ENCODE data around the gene MPO. TPM values are rescaled to one million over a fixed set of nuclear protein-coding genes. Genes with fewer than 3 reads are reported as not detected.

Gene MPO
- total RNA-seq, 1 donor from 2014 or later, result not detected

DNA sequence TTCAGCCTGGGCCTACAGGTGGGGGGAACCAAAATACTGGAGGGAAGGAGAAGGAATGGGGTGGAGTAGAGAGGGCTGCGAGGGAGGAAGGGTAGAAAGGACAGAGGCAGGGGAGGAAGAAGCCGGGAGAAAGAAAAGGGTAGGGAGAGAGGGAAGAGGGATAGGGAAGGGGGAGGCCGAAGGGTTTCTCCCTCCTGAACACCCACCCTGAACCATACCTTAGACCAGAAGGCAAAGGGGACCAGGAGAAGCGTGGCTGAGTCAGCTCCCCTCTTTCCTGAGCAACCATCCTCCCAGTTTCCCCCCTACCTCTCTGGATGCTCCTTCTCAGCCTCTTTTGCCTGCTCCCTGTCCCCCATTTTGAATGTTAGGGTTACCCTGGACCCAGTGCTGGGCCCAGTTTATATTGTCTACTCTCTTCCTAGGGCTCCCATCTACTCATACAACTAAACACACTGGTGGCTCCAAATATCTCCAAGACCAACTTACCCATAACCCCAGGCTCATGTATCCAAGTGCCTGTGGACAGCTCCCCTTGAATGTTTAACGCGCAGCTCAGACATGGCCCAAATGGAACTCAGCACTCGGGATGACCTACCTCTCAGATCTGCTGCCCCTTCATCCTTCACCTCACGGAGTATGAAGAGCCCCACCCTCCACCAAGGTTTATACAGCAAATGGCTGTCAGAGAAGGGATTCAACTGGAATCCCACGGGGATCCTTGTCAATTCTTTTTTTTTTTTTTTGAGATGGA lies 40.0 kb upstream of the MPO start:
- intact Hi-C loops (cut with micrococcal nuclease), result no loop called here

DNA sequence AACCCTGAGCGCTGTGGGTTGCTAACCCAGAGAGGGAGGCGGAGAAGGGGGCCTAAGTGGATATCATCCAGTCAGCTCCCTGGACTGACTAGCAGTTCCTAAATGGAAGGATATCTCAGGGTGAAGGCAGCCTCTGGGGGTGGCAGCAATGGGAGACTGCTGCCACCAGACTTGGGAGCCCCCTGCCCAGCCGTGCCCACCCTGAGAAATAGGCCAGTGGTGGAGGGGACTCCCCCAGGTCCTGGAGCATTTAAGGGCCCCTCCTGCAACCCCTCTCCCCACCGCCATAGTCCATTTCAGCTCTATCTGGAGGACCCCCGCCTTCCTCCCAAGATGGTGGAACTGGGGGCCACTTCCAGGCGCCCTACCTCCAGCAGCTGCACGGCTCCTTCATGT lies 39.4 kb upstream of the MPO start:
- intact Hi-C loops (cut with micrococcal nuclease), result no loop called here

DNA sequence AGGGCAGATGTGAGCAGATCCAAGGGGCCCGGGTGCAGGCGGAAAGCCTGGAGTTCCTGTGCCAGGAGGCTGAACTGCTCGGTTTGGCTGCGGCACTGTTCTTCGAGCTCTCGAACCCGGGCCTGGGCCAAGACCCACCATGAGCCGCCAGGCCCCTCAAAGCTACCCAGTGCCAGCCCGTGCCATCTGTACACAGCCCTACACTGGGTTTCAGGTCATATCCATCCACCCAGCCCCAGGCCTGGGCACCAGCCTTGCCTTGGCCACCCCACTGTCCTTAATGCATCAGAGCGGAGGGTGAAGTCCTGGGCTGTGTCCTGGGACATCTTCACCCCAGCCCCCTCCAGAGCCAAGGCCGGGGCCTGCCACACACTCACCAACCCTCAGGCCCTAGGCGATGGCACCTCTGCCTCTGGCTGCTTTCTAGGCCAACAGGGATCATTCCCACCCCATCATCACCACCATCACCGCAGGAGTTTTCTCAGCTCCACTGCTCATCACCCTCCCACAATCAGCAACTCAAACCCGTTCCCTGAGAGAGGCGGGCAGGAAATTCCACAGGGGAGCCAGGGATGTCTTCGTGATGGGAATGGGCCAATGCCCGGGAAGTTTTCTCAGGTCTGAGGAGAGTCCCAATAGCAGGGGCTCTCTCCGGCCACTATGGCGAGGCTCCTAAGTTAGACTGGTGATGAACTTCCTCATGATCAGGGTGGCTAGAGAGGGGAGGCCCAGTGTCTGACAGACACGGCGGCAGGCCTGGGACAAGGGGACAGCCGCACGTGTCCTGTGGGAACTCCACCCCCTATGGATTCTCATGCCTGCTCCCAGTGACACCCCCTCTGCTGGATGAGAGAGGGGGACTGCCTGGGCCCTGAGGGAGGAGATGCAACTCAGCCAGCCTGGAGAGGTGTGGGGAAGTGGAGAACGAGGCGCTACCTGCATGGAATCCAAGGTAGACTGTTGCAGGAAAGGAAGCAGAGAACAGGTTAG lies 38.7 kb upstream of the MPO start:
- intact Hi-C loops (cut with micrococcal nuclease), result no loop called here

DNA sequence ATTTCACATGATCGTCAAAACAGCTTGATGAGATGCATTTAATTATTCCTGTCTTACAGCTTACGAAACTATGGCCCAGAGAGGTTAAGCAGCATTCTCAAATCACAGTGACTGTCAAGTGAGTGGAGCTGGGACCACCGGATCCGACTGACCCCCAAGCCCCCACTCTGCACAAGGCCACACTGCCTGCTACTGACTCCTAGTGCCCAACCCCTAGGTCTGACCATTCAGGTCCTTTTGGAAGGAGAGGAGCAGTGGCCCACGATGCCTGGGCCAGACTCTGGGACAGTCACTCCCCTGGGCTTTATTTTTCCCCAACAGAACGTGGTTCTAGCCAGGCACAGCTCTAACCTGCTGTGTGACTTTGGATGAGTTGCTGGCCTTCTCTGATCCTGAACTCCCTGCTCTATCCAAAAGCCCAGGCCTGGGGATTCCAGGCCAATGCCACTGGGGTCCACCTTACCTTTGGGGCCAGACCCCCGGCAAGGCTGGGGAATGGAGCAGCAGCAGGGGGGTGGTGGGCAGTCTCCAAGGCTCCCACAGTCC lies 38.0 kb upstream of the MPO start:
- intact Hi-C loops (cut with micrococcal nuclease), result no loop called here

DNA sequence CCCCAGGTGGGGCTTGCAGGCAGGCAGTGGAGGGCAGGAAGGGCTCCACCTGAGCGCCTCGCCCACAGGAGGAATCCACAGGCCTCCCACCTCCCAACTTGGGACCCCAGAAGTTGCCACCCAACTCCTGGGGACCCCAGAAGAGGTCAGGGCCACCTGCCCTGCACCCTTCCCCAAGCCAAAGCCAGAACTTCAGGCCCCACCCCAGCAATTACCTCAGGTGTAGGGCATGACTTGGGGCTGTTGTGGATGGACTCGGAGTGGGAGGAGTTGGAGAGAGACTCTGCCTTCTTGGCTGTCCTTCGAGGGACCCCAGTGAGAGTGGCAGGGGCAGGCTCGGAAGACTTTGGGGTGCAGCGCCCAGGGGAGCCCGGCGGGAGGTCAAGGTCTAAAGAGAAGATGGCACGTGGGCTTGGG lies 37.3 kb upstream of the MPO start:
- intact Hi-C loops (cut with micrococcal nuclease), result no loop called here

DNA sequence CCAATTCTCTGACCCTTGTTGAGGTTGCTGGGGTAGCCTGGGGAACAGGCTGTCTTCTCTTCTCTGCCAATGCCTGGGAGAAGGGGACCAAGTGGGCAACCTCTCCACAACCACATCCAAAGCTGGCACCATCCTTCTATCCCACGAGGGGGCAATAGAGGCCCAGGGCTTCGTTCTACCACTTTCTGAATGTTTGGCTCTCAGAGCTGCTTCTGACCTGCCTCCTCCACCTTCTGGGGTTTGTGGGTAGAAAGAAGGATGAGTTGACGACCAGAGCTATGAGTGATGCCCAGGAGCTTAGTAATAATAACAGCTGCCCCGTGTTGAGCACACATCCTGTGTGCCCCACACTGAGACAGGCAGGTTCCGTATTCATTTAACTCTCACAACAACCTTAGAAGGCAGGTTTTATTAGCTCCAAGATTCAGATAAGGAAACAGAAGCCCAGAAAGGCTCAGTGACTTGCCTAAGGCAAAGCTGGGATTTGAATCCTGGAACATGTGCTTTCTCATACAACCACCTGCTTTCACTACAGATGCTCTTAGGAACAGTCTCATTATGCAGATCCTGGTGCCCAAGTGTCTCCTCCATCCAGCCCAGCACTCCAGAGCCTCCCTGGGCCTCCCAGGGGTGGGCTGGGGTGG lies 36.8 kb upstream of the MPO start:
- intact Hi-C loops (cut with micrococcal nuclease), result loop anchor here (1.0 to 2.0 kb wide), 4 partner anchors 11 to 130 kb away; partner anchors contain the start of genes RNF43 and TSPOAP1

DNA sequence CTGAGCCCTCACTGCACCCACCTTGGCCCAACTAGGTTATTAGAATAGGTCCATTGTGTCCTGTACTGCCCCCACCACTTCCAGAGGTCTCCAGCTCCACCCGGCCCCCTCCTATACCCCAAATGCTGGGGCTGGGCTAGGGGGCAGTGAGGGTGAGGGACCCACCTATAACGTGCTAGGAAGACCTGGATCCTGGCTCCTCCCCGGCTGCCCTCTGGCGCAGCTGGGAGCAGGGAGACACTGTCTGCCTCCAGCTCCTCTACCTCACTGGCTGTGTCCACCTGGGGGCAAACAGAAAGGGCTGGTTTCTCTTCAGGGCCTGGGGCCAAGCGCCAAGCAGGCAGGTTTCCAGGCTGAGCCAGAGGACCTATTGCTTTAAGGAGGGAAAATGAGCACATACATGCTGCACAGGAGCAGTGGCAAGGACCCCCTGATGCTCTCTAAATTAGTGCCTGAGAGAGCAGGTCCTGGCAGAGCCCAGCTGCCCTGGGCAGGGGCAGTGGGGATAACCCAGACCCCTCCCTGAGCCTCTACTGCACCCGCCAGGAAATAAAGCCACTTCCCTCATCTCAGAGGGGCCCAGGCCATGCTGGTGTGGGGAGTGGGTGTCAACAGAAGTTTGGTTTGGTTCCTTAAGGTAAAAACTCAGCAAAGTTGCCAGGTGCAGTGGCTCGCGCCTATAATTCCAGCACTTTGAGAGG lies 35.7 kb upstream of the MPO start:
- intact Hi-C loops (cut with micrococcal nuclease), result loop anchor here (2.0 kb wide), 1 partner anchor 28 kb away; no protein-coding TSS in a partner anchor

DNA sequence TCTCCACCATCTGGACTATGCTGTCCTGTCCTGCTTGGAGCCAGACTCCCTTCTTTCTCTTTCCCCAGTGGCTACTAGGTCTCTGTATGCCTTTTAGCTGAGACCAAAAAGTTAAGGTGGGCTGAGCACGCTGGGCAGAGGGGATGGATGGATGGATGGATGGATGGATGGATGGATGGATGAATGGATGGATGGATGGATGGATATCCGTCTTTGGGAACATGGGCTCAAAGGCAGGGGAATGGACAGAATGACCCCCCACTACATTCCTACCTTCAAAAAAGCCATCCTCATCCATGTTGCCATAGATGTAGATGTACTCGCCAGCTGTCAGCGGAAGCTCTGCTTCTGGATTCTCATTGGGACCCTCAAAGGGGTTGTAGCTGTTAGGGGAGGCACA lies 35.0 kb upstream of the MPO start:
- intact Hi-C loops (cut with micrococcal nuclease), result loop anchor here (2.0 kb wide), 1 partner anchor 29 kb away; no protein-coding TSS in a partner anchor

DNA sequence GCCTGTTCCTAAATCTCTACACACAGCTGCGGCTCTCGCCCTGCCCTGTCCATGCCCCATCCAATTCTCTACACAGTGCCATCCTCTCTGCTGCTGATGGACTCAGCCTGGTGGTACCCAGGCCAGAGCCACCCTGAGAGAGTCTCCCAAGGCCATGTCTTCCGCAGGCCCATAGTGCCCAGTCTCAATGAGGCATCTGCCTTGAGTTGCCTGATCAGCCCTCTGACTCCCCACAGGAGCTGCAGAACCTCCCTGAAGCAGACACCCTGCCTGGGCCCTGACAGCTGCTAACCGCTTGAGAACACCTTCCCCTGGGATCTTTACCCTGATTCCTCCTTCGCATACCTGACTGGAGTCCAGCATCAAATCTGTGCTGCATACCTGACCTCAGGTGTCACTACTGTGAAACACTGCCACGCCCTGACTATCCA lies 34.6 kb upstream of the MPO start:
- intact Hi-C loops (cut with micrococcal nuclease), result no loop called here

DNA sequence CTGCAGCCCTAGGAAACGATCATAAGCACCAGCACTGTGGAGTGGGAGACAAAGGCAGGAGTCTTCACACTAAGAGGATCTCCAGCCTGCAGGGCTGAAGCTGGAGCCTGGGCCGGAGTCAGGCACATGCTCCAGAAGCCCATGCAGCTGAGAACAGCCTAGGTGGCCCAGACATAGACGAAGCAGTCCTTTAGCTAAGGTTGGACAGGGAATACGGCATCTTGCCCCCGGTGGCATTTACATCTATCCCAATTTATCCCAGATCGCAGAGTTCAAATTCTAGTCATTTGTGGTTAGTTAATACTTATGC lies 33.9 kb upstream of the MPO start:
- intact Hi-C loops (cut with micrococcal nuclease), result no loop called here

DNA sequence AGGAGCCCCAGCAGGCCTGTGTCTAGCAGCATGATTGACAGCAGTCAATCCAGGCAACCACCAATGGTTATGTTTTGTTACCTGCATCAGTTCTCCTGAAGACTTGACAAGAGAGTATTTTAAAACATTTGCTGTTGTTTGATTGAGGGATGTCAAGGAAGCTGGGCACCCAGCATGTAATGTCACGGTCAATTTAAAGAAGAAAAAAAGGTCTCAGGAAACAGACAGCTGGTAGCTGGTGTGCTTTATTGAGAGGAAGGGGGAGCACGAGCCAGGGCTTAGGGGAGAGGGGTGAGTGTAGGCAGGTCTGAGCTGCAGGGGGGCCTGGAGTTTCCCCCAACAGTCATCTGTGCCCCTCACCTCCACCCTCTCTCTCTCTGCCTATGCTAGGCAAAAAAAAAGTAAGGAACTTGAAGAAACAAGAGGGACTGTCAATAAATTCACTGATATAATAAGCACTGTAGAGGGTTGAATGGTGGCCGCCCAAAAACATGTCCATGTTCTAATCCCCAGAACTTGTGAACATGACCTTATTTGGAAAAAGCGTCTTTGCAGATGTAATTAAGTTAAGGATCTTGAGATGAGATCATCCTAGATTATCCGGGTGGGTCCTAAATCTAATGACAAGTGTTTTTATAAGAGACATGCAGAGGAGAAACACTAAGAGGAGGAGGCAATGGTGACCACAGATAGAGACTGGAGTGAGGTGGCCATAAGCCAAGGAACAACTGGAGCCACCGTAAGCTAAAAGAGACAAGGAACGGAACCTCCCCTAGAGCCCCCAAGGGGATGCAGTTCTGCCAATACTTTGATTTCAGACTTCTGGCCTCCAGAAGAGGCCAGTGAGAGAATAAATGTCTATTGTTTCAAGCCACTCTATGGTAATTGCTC lies 33.3 kb upstream of the MPO start:
- intact Hi-C loops (cut with micrococcal nuclease), result no loop called here

DNA sequence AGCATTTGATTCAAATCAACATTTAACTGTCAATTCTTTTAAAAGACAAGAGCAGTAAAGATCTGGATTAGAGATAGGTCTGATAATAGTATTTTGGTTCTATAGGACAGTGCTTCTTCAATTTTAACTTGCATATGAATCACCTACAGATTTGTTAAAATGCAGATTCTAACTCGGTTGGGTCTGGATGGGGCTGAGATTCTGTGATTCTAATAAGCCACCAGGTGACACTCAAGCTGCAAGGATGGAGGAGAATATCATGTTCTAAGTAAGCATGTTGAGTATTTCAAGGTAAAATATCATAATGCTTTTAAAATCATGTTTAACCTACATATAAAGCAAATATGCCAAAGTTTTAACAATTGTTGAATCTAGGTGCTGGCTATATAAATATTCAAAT lies 32.1 kb upstream of the MPO start:
- intact Hi-C loops (cut with micrococcal nuclease), result no loop called here

DNA sequence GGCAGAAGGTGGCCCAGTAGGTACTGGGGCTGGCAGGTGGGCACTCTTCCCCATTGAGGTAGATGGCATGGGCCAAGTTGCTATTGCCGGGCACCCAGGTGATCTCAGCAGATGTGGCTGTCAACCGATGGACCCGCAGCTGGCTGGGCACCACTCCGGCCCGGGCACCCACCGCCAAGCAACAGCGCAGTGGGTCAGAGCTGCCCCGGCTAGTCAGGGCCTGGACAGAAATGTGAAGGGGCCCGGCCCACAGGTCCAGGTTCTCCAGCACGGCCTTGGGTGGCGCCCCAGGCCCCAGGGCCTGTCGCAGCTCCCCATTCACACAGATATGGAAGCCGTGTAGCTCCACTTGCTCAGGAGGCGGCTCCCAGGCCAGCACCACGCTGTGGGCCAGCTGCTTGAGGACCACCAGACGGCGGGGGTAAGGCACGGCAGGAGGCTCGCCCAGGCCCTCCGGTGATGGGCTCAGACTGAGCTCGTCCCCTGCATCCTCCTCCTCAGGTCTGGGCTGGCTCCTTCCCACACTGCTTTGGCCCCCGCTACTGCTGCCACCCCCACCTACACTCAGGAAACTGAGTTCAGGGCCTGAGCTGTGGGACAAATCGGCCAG lies 31.4 kb upstream of the MPO start:
- intact Hi-C loops (cut with micrococcal nuclease), result no loop called here

DNA sequence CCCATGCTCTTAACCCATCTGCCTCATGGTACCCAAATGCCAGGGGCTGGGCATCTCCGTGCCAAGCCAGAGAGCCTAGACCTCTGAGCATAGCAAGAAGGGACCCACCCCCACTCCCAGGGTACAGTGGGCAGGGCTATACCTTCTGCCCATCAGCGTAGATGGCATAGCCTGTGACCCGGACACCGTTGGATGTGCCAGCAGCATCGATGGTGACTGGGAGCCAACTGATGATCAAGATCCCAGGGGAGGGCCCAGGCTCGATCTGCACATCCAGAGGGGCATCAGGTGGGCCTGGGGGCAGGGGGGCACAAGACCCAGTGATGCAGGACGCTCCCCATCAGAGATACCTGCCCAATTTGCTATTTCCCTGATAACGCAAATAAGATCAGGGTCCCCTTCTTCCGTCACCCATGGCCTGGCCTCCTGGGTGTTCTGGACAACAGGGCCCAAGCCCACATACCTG lies 30.7 kb upstream of the MPO start:
- intact Hi-C loops (cut with micrococcal nuclease), result no loop called here

DNA sequence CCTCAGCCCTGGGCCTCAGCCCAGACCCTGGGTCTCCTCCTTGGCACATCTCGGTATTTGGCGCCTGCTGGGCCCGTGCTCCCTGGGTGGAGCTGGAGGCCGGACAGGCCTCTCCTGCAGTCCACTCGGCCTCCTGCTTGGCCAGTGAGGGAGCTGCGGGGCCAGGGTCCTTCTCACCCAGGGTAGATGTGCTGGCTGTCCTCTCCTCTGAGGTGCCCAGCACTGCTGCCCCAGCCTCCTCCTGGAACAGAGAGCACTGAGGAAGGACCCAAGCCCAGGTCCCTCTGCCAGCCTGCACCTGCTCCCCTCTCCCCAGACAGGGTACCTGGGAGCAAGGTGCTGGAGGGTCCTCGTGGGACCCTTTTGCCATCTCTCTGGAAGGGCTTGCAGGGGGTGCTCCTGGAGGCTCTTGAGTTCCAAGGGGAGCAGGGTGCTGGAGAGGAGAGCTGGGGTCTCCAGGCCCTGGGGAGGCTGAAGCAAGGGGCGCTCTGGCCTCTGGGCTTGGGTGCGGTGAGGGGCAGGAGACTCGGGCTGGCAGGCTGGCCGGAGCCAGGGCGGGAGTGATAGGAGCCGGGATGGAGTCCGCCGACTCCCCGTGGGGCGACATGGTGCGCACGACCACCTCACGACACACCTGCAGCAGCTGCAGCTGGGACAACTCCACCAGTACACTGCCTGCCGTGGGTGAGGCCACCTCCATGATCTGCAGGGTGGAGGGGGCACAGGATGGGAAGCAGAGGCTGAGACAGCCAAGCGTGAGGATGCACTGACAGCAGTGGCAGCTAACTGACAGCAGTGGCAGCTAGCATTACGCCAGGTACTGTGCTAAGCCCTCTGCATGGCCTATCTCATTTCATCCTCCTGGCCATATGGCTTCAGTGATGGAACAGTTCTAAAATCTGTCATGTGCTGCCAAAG lies 30.0 kb upstream of the MPO start:
- intact Hi-C loops (cut with micrococcal nuclease), result no loop called here

DNA sequence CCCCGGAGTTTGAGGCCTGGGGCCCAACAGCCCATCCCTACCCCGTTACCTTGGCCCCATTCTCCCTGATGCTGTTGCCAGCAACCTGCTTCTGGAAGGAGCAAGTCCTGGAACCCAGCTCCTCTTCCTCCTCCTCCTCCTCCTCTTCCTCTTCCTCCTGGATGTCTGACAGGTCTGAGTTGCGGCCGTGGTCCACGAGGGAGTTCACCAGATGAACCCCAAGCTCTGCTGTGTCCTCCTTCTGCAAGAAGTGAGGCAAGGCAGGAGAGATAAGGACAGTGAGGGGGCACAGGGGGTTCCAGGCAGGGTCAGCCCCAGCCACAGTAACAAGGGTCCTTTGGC lies 29.2 kb upstream of the MPO start:
- intact Hi-C loops (cut with micrococcal nuclease), result no loop called here

DNA sequence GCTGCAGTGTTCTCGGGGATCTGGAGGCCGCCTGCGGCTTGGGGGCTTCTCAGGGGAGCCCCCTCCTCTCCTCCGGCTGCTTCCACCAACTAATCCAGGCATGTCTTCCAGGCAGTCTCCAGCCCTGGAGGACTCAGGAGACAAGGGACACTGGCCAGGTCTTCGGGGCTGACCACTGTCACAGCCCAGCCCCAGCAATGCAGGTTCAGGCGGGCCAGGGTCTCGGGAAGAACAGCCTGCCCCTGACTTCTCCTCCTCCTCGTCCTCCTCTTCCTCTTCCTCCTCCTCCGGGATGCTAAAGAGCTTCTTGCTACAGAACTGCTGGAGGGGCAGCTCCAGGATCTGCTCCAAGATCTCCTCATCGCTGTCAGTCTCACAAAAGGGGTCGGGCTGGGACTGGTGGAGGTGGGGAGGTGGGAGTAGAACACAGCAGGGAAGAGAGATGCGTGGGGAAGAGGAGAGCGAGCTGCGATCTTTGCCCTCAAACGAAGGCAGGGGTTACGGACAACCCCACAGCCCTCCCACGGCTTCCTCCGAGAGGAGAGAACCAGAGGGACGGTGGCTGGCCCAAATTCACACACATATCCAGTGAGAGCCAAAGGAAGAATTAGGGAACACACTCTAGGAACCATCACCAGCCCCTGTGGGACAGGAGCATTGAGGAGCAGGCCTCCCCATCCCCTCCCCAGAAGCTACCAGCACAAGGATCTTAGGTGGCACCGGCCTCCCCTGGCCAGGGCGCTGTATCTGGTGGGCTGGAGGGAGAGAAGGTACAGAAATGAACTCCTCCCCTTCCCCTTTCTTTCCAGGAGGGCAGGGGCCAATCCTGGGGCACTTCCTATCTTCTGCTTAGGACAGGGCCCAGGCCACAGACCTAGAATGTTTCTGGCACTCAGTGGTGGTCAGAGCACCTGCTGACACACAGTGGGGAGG lies 28.5 kb upstream of the MPO start:
- intact Hi-C loops (cut with micrococcal nuclease), result no loop called here
